HepG2 (cell line): Measurements from ENCODE around the gene ST3GAL4.
"Not testable (repeated sequence)": the region's sequence is repeated elsewhere in the genome, so short reads cannot be mapped to it uniquely, and the experiment has no call there.

Source experiments
- AHR ChIP-seq: IDR thresholded peaks from 2 replicates; pipeline ENCODE4 v1.6.1; 2018; ENCODE audit warnings: missing genetic modification reagents, missing compliant biosample characterization
- CHCHD3 ChIP-seq: sonication (generic); formaldehyde crosslinking; IDR thresholded peaks from 2 replicates; pipeline ENCODE4 v1.8.0; 2022; ENCODE audit warnings: mild to moderate bottlenecking, missing genetic modification reagents, moderate library complexity
- CHD2 ChIP-seq: IDR thresholded peaks from 2 replicates; pipeline ENCODE4 v1.6.1; 2011; ENCODE audit warnings: low read depth, low read length, improper control_type of control experiment
- MED1 ChIP-seq: sonication (generic); formaldehyde crosslinking; IDR thresholded peaks from 2 replicates; pipeline ENCODE4 v1.4.0; 2020; ENCODE audit warnings: missing genetic modification reagents
- NFE2L2 ChIP-seq: fragments of 150-350 bp; IDR thresholded peaks from 2 replicates; pipeline ENCODE4 v1.6.1; 2014; ENCODE audit warnings: low read length
- NR2C2 ChIP-seq: sonication (generic); formaldehyde crosslinking; IDR thresholded peaks from 2 replicates; pipeline ENCODE4 v1.4.0; 2020; ENCODE audit warnings: missing genetic modification reagents, mild to moderate bottlenecking, moderate library complexity, borderline replicate concordance
- POLR2A ChIP-seq, 2 experiments: IDR thresholded peaks; 2 replicates each; pipeline ENCODE4 v1.6.1; 2011; ENCODE audit warnings: low read depth in 2 of 2, low read length in 2 of 2, mild to moderate bottlenecking in 1 of 2, moderate library complexity in 1 of 2; ENCODE audit not compliant: insufficient read depth in 1 of 2
- TCF7L2 ChIP-seq: IDR thresholded peaks from 2 replicates; pipeline ENCODE4 v1.6.1; 2011; ENCODE audit warnings: mild to moderate bottlenecking, low read depth, low read length, moderate library complexity
- ZFX ChIP-seq: sonication (generic); formaldehyde crosslinking; IDR thresholded peaks from 2 replicates; pipeline ENCODE4 v1.4.0; 2020; ENCODE audit warnings: mild to moderate bottlenecking, low read depth, missing genetic modification reagents, moderate library complexity
- ZNF776 ChIP-seq: sonication (generic); formaldehyde crosslinking; IDR thresholded peaks from 2 replicates; pipeline ENCODE4 v1.4.0; 2020; ENCODE audit warnings: mild to moderate bottlenecking, missing genetic modification reagents
- TF ChIP-seq, protein P1 (sequence below): sonication (generic); formaldehyde crosslinking; IDR thresholded peaks from 2 replicates; pipeline ENCODE4 v1.4.0; 2020; ENCODE audit warnings: low read depth, missing genetic modification reagents
- TF ChIP-seq, protein P2 (sequence below): sonication (generic); formaldehyde crosslinking; IDR thresholded peaks from 2 replicates; pipeline ENCODE4 v1.5.0; 2020; ENCODE audit warnings: mild to moderate bottlenecking, missing genetic modification reagents, moderate library complexity
- TF ChIP-seq, protein P3 (sequence below): sonication (generic); formaldehyde crosslinking; IDR thresholded peaks from 2 replicates; pipeline ENCODE4 v1.4.0; 2020; ENCODE audit warnings: missing genetic modification reagents

- not testable (repeated sequence) for TF ChIP-seq ZFX (CRISPR knock-in tag); MED1 (CRISPR knock-in tag); CHCHD3; TCF7L2; ZNF776; NFE2L2; POLR2A (IDR thresholded peaks at IDR 0.05; ENCODE audit: insufficient read depth in 1 of 2, low read depth in 2 of 2, low read length in 2 of 2); CHD2; NR2C2; AHR
- TF ChIP-seq, protein P1, sequence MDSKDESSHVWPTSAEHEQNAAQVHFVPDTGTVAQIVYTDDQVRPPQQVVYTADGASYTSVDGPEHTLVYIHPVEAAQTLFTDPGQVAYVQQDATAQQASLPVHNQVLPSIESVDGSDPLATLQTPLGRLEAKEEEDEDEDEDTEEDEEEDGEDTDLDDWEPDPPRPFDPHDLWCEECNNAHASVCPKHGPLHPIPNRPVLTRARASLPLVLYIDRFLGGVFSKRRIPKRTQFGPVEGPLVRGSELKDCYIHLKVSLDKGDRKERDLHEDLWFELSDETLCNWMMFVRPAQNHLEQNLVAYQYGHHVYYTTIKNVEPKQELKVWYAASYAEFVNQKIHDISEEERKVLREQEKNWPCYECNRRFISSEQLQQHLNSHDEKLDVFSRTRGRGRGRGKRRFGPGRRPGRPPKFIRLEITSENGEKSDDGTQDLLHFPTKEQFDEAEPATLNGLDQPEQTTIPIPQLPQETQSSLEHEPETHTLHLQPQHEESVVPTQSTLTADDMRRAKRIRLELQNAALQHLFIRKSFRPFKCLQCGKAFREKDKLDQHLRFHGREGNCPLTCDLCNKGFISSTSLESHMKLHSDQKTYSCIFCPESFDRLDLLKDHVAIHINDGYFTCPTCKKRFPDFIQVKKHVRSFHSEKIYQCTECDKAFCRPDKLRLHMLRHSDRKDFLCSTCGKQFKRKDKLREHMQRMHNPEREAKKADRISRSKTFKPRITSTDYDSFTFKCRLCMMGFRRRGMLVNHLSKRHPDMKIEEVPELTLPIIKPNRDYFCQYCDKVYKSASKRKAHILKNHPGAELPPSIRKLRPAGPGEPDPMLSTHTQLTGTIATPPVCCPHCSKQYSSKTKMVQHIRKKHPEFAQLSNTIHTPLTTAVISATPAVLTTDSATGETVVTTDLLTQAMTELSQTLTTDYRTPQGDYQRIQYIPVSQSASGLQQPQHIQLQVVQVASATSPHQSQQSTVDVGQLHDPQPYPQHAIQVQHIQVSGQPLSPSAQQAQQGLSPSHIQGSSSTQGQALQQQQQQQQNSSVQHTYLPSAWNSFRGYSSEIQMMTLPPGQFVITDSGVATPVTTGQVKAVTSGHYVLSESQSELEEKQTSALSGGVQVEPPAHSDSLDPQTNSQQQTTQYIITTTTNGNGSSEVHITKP (CRISPR knock-in tag), result not testable (repeated sequence)
- TF ChIP-seq, protein P2, sequence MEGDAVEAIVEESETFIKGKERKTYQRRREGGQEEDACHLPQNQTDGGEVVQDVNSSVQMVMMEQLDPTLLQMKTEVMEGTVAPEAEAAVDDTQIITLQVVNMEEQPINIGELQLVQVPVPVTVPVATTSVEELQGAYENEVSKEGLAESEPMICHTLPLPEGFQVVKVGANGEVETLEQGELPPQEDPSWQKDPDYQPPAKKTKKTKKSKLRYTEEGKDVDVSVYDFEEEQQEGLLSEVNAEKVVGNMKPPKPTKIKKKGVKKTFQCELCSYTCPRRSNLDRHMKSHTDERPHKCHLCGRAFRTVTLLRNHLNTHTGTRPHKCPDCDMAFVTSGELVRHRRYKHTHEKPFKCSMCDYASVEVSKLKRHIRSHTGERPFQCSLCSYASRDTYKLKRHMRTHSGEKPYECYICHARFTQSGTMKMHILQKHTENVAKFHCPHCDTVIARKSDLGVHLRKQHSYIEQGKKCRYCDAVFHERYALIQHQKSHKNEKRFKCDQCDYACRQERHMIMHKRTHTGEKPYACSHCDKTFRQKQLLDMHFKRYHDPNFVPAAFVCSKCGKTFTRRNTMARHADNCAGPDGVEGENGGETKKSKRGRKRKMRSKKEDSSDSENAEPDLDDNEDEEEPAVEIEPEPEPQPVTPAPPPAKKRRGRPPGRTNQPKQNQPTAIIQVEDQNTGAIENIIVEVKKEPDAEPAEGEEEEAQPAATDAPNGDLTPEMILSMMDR, result not testable (repeated sequence)
- TF ChIP-seq, protein P3, sequence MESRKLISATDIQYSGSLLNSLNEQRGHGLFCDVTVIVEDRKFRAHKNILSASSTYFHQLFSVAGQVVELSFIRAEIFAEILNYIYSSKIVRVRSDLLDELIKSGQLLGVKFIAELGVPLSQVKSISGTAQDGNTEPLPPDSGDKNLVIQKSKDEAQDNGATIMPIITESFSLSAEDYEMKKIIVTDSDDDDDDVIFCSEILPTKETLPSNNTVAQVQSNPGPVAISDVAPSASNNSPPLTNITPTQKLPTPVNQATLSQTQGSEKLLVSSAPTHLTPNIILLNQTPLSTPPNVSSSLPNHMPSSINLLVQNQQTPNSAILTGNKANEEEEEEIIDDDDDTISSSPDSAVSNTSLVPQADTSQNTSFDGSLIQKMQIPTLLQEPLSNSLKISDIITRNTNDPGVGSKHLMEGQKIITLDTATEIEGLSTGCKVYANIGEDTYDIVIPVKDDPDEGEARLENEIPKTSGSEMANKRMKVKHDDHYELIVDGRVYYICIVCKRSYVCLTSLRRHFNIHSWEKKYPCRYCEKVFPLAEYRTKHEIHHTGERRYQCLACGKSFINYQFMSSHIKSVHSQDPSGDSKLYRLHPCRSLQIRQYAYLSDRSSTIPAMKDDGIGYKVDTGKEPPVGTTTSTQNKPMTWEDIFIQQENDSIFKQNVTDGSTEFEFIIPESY (CRISPR knock-in tag), result not testable (repeated sequence)
Observed at GRCh38 chr11:126381960-126382359, 26.5 kb downstream of the ST3GAL4 start.
